Activated naive CD8-positive, alpha-beta T cell treated with anti-CD3 and anti-CD28 coated beads, Interleukin-2, amount 50 U/mL, for 16 hours (primary cell): ENCODE data around the gene NOSIP.
"Not testable (repeated sequence)": the region's sequence is repeated elsewhere in the genome, so short reads cannot be mapped to it uniquely, and the experiment has no call there.

ENCODE experiments used
- DNase-seq: peaks from one replicate; pipeline ENCODE4 v3.0.0-alpha.2; 2020; ENCODE audit warnings: low read depth, low spot score

Gene NOSIP

DNA sequence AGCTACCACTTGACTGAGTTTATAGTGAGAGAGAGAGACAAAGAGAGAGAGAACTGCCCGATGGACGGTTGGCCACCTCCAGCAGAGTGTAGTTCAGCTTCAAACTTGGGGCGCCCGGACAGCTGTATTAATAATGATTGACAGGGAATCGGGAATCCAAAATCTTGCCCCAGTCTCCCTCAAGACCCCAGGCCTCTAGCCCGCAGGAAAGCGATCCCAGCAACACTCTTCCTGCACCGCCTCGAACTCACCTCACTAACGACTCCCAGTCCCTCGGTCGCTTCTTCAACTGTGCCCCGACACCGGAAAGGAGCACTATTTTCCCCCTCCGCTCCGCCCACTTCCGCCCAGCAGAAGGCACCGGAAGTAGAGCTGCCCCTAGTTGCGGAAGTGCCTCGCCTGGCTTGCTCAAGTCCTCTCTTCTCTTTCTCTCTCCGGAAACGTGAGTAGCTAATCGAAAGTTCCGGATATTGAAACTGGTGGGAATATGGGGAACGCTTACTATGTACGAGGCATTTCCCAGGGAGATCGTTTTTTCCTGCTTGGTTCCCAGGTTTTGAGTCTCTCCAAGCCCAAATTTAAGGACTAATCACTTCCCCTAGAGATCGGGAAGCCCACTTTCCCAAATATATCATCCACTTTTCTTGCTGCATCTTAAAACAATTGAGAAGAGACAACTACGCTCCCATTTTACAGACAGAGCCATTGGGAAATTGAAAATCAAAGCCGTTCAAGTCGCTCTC, at the start of gene NOSIP:
TSS of gene NOSIP (minus strand) at position 293 of the 743 bp plus-strand sequence. CDS start 19,865 bp downstream, outside the sequence.
- DNase-seq, result peak; percentile 92

DNA sequence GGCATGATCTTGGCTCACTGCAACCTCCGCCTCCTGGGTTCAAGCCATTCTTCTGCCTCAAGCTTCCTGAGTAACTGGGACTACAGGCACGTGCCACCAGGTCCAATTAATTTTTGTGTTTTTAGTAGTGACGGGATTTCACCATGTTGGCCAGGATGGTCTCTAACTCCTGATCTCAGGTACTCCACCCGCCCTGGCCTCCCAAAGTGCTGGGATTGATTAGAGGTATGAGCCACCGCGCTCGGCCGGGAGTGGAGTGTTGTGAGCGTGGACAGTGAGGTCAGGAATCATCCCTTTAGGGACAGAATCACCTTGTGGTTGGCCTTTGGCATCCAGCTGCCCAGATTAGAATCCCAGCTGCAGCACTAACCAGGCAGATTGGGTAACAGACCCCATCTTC, 49.3 kb upstream of the NOSIP start:
- no peak for DNase-seq

- DNase-seq, result no peak
Observed at GRCh38 chr19:49626226-49626625, 45.9 kb upstream of the NOSIP start.

- no peak for DNase-seq
Observed at GRCh38 chr19:49624967-49625910, 44.9 kb upstream of the NOSIP start.

GRCh38 chr19:49617860-49618259, 37.5 kb upstream of the NOSIP start:
- DNase-seq, result not testable (repeated sequence)

GRCh38 chr19:49616945-49617344, 36.6 kb upstream of the NOSIP start:
- DNase-seq, result no peak

- DNase-seq, result no peak
Observed at GRCh38 chr19:49616532-49616931, 36.2 kb upstream of the NOSIP start.

DNA sequence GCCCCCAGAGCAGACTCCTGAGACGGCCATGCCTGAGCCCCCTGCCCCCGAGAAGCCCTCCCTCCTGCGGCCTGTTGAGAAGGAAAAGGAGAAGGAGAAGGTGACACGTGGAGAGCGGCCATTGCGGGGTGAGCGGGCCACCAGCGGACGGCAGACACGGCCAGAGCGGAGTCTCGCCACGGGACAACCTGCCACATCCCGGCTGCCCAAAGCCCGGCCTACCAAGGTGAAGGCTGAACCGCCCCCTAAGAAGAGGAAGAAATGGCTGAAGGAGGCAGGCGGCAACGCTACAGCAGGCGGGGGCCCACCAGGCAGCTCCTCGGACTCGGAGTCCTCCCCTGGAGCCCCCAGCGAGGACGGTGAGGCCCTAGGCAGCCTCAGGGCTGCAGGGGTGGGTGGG, 35.5 kb upstream of the NOSIP start:
- no peak for DNase-seq

DNA sequence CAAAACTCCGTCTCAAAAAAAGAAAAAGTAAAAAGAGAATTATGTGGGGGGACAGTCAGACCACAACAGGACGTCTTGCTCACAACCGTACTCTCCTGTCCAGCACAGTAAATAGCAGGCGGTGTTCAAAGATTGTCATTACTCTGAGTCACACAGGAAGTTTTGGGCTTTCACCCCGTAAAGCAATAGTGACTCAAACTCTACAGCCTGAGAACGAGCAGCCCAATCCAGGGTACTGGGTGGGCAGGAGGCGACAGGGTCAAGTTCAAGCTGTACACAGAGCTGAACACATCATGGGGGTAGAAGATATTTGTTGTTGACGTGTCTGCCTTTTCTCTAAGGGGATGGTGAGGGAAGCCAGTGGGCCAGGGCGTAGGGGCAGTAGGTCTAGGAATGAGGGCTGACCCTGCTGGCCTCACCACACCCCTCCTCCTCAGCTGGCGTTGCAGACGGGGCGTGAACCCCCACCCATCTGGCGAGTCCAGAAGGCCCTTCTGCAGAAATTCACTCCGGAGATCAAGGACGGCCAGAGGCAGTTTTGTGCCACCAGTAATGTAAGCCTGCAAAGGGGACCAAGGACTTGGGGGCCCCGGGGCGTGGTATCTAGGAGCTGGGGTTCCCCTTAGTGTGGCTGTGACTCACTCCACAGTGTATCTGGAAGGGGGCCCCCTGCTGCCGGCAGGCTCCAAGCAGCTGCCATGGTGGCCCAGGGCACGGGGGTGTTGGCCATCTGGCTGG, 33.9 kb upstream of the NOSIP start:
- DNase-seq, result no peak

DNA sequence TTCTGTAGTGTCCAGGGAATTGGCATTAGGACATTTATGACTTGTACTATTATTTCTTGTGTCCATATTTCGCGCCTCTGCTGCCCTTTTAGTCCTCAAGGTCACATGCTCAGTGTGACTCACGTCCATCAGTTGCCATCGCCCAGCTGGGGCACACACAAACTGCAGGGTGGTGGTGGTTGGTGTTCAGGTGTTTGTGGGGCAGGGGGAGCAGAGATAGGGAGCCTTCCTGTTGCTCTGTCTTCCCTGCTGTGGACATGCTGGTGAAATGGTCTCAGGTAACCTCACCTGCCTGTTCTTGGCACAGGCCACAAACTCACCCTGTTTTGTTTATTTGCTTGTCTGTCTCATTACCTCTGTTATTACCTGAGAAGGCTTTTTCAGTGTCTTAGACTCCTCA, 33.0 kb upstream of the NOSIP start:
- no peak for DNase-seq

DNA sequence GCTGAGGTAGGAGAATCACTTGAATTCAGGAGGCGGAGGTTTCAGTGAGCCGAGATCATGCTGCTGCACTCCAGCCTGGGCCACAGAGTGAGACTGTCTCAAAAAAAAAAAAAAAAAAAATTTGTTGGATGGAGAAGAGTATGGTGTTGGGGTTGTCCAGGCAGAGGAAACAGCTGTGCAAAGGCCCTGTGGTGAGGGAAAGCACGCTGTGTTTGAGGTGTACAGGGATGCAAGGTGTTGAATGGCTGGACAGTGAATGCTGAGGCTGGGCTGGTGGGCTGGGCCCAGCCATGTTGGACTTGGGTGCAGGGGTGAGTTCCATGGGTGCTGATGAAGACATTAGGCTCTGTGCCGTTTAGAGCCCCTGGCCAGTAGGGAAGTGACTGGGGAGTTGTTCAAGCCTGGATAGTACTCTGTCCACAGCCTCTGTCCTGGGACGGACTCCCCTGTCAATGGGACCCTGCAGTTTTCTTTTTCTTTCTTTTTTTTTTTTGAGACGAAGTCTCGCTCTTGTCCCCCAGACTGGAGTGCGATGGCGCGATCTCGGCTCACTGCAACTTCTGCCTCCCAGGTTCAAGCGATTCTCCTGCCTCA, 29.2 kb upstream of the NOSIP start:
- DNase-seq, result no peak

DNA sequence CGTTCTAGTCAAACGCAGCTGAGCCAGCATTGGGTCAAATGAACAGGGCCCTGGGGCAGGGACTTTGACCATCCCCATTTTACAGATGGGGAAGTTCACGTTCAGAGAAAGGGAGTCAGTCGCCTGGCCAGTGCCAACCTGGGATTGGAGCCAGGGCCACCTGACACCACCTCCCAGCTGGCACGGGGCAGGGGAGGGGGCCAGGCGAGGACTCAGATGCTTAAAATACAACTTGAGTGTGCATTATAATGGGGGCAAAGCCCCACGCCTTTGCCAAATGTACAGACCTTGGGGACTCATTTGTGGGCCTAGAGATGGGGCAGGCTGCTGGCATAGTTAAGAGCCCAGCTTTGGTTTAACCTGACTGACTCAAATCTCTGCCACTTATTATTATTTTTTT, 25.2 kb upstream of the NOSIP start:
- no peak for DNase-seq

- DNase-seq, result no peak
Observed at GRCh38 chr19:49602806-49603205, 22.4 kb upstream of the NOSIP start.

GRCh38 chr19:49601482-49602038, 21.2 kb upstream of the NOSIP start:
- DNase-seq, result no peak

DNA sequence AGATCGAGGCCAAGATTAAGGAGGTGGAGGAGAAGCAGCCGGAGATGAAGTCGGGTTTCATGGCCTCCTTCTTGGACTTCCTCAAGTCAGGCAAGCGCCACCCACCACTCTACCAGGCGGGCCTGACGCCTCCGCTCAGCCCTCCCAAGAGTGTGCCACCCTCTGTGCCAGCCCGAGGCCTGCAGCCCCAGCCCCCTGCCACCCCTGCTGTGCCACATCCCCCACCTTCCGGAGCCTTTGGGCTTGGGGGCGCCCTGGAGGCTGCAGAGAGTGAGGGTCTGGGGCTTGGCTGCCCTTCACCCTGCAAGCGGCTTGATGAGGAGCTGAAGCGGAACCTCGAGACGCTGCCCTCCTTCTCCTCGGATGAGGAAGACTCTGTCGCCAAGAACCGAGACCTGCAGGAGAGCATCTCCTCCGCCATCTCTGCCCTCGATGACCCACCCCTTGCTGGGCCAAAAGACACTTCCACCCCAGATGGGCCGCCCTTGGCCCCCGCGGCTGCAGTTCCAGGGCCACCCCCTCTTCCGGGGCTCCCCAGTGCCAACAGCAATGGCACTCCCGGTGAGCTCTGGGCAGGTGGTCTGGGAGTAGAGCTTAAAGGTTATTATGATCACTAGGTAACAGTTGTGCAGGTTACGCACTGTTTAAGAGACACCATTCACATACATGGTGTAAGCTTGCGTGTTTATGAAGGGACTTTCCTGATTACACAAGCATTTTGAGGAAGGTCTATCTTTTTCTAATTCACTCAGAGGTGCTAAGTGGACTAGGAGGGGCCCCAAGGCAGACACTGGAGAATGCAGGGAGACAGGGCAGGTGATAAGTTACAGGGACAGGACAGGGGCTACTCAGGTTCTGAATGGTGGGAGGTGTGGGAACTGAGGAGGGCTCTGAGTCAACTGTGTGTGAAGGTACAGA, 19.3 kb upstream of the NOSIP start:
- no peak for DNase-seq

GRCh38 chr19:49597703-49597974, 17.3 kb upstream of the NOSIP start:
- no peak for DNase-seq

DNA sequence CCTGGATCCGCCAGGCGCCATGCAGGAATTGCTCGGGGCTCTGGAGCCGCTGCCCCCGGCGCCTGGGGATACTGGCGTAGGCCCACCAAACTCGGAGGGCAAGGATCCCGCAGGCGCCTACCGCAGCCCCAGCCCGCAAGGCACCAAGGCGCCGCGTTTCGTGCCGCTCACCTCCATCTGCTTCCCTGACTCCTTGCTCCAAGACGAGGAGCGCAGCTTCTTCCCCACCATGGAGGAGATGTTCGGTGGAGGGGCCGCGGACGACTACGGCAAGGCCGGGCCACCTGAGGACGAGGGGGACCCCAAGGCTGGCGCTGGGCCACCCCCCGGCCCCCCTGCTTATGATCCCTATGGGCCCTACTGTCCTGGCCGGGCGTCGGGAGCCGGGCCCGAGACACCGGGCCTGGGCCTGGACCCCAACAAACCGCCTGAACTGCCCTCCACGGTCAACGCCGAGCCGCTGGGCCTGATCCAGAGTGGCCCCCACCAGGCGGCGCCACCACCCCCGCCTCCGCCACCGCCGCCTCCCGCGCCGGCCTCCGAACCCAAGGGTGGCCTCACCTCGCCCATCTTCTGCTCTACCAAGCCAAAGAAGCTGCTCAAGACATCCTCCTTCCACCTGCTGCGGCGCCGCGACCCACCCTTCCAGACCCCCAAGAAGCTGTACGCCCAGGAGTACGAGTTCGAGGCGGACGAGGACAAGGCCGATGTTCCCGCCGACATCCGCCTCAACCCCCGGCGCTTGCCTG, 16.8 kb upstream of the NOSIP start:
- DNase-seq, result no peak

DNA sequence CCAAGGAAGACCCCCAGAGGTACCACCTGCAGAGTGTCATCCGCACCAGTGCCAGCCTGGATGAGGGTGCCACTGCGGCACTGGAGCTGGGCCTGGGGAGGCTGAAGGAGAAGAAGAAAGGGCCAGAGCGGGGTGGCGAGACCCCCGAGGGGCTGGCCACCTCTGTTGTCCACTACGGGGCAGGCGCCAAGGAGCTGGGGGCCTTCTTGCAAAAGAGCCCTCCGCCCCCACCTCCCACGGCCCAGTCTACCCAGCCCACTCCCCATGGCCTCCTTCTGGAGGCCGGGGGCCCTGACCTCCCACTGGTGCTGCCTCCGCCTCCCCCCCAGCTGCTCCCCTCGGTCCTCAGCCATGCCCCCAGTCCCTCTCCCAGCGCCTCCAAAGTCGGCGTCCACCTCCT, 16.1 kb upstream of the NOSIP start:
- no peak for DNase-seq

GRCh38 chr19:49595819-49596404, 15.6 kb upstream of the NOSIP start:
- DNase-seq, result no peak
